Measurements from ENCODE around the gene PGBD1.

PGBD1 gene

DNA sequence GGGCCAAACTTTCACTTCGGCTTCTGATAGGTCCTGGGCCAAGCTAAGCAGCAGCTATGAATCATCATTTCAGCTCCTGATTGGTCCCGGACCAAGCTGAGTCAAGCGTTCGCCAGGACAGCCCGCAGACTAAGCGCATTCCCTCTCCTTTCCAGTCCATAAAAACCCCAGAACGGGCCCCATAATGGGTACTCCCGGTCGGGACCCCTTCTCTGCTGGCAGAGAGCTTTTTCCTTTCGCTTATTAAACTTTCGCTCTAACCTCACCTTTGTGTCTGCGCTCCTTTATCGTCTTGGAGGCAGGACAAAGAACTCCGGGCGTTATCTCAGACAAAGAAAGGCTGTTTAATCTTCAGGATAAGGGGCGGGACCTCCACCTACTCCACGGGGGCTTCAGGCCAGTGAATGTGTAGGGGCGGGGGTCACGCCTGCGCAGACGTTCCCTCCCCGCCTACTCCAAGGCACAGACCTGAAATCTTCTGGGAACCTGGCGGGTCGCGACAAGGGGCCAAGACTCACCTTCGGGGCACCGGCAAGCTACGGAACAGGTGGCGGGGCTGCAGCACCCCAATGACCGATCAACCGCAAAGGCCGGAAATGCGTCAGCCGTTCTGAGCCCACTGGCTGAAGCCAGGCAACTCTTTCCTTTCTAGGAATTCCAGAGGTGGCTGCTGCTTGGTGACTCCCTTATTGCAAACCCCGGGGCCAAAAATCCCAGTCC lies 54.4 kb downstream of the PGBD1 start, which contains the start of gene ZSCAN31:
ZSCAN31 (minus strand) TSS at position 585 of the 720 bp plus-strand sequence. CDS start 6,465 bp downstream, outside the sequence.
- H3K27ac ChIP-seq = peak within 1 kb of the TSS; percentile 53
- TF ChIP-seq, protein P1, sequence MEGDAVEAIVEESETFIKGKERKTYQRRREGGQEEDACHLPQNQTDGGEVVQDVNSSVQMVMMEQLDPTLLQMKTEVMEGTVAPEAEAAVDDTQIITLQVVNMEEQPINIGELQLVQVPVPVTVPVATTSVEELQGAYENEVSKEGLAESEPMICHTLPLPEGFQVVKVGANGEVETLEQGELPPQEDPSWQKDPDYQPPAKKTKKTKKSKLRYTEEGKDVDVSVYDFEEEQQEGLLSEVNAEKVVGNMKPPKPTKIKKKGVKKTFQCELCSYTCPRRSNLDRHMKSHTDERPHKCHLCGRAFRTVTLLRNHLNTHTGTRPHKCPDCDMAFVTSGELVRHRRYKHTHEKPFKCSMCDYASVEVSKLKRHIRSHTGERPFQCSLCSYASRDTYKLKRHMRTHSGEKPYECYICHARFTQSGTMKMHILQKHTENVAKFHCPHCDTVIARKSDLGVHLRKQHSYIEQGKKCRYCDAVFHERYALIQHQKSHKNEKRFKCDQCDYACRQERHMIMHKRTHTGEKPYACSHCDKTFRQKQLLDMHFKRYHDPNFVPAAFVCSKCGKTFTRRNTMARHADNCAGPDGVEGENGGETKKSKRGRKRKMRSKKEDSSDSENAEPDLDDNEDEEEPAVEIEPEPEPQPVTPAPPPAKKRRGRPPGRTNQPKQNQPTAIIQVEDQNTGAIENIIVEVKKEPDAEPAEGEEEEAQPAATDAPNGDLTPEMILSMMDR (conservative IDR thresholded peaks at IDR 0.05) = no peak

DNA sequence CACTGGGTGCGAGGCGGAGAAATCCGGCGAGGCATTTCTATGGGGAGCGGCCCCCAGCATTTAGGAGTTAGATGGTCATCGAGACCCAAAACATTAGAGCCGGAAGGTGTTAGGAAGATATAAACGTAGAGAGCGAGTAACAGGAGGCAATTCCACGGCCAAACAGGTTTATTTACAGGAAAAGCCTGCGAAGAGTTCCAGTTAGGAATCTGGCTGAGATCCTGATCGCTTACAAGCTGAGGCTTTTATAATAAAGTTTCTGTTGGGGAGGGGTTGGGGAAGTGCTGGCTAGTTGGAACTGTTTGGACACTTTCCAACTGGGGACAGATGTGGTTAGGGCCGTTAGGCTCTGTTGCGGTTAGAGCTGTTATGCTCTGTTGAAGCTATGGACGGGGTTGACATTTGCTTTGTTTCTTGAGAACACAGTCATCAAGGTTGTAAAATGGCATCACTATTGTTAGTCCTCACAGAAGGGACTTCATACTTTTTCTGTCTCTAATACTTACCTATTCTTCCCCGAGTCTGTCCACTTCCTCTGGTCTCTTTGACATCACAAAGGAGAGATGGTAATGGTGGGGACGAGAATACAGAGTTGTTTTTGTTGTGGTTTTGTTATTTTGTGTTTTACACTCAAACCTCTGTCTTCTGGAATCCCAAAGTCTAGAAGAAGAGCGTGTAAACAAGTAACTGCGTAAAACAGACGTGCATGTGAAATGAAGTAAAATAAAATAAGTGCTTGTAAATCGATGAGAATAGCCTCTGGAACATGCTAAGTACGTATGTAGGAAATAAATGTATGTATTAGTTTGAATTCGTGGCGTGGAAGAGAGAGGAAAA lies 55.1 kb downstream of the PGBD1 start:
- TF ChIP-seq, protein P1 (conservative IDR thresholded peaks at IDR 0.05) = no peak
- H3K27ac ChIP-seq = peak overlapping the region; percentile 53

DNA sequence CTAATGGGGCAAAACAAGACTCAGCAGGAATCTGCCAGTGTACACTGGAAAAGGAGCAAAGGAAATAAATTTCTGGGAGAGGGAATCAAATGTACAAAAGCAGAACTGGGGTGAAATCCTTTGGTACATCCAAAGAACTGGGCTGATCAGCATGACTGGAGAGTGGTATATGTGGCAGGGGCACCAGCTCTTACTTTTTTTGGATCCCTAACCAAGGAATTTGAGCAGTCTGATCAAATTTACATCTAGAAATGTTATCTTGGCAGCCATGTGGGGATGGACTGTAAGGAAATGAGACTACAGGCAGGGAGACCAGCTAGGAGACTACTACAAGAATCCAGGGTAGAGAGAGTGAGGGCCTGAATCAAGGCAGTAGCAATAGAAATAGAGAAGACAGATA lies 55.7 kb downstream of the PGBD1 start:
- no peak overlapping the region for H3K27ac ChIP-seq
- TF ChIP-seq ZFX (IDR thresholded peaks at IDR 0.05) = no peak
- TF ChIP-seq, protein P1 (conservative IDR thresholded peaks at IDR 0.05) = no peak

DNA sequence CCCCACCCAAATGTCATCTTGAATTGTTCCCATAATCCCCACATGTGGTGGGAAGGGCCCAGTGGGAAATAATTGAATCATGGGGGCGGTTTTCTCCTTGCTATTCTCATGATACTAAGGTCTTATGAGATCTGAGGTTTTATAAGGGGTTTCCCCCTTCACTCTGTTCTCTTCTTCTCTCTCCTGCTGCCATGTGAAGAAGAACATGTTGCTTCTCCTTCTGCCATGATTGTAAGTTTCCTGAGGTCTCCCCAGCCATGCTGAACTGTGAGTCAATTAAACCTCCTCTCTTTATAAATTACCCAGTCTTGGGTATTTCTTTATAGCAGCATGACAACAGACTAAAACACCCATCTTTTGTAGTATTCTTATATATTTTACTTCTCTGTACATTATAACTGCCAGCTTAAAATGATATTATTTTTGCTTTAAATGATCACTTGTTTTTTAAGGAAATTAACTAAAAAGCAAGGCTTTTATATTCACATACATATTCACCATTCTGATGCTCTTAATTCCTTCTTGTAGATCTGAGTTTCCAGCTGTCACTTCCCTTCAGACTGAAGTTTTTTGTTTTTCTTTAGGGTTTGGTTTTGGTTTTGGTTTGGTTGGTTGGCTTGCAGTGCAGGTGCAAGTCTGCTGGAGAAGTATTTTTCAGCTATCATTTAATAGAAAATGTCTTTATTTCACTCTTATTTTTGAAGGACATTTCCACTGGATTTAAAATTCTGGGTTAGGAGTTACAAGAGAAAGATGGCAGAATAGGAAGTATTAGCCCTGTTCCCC lies 59.1 kb downstream of the PGBD1 start:
- TF ChIP-seq, protein P1 (conservative IDR thresholded peaks at IDR 0.05) = no peak
- no peak for TF ChIP-seq ZFX (IDR thresholded peaks at IDR 0.05)
- no peak overlapping the region for H3K27ac ChIP-seq

DNA sequence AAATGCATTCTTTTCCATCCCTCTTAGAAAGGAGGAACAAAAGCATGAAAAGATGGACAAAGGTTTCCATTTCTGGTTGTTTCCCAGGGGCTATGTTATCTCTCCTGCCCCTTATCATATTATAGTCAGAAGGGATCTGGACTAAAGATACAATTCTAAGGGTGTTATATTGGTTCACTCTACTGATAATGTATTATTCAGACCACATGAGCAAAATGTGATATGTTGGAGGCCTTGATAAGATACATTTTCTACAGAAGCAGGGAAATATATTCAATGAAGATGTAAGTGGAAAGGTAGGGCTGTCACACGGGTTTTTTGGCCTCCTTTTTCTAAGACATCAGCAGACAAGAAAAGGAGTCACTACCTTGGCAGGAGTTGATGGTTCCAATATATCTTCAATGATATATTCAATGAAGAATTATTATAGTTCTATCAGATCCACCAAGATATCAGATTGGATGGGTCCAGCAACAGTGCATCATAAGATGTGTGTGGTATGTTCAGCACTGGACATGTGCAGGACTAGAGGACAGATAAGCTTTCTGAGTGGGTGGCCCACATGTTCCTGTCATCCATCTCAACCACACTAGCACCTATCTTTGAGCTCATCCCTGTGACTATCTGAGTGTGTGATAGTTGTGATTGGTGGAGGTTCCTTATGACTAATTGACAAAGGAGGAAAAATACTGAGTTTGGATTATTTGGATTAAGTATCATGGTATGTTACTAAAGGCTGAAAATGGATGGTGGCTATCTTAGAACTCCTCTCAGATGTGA lies 62.7 kb downstream of the PGBD1 start:
- TF ChIP-seq, protein P1 (conservative IDR thresholded peaks at IDR 0.05) = no peak
- TF ChIP-seq ZFX (IDR thresholded peaks at IDR 0.05) = no peak
- no peak overlapping the region for H3K27ac ChIP-seq

DNA sequence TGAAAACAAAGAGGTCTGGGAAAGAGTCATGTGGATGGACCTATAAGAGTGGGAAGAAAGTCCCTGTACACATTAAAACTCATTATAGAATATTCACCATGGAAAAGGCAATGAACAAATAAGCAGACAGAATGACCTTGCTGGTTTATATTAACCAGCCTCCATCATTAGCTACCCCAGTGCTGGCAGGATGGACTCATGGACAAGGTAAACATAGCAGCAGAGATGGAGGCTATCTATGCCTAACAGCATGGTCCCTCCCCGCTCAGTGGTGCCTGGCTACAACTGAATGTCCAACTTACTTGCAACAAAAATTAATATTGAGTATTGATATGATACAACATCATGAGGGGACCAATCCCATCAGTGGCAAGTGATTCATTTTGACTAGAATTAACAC lies 63.8 kb downstream of the PGBD1 start:
- no peak overlapping the region for H3K27ac ChIP-seq
- TF ChIP-seq, protein P1 (conservative IDR thresholded peaks at IDR 0.05) = no peak
- TF ChIP-seq ZFX (IDR thresholded peaks at IDR 0.05) = no peak
